H1 (cell line): ENCODE measurements around the gene PSMB11. TPM values are rescaled to one million over a fixed set of nuclear protein-coding genes. Genes with fewer than 3 reads are reported as not detected.
A peak's percentile ranks its signal among the peaks of the same experiment; 100 is the strongest.

Experiments used
- CTCF ChIA-PET: fragments of 300-600 bp; sonication (Branson Sonifier 250); formaldehyde crosslinking; loops from one replicate; lab custom pipeline; 2021; ENCODE audit not compliant: partially characterized antibody; lab: Charles Lee
- POLR2A ChIA-PET: fragments of 300-600 bp; sonication (Branson Sonifier 250); formaldehyde crosslinking; loops from one replicate; lab custom pipeline; 2021; ENCODE audit warnings: inconsistent platforms; ENCODE audit not compliant: partially characterized antibody; lab: Charles Lee
- DNase-seq, 2 experiments: peaks; one replicate each; pipeline versions ENCODE4 v3.0.0 to v3.0.0-alpha.2; 2010 to 2022; ENCODE audit warnings: low spot score in 2 of 2, low read depth in 1 of 2, mixed read lengths in 1 of 2
- FAIRE-seq: peaks from 2 replicates; lab custom pipeline; 2011; peaks lifted over from hg19 to GRCh38; lab: Jason Lieb, UNC
- H2AFZ ChIP-seq: 2 replicates; pipeline ENCODE4 v1.8.1; 2012; ENCODE audit warnings: low read length, inconsistent platforms
- H2AK5ac ChIP-seq: 2 replicates; pipeline ENCODE4 v1.6.1; 2013; ENCODE audit warnings: low read depth, low read length
- H2BK120ac ChIP-seq: replicated peaks from 2 replicates; pipeline ENCODE3; 2013; ENCODE audit warnings: low read depth, low read length, inconsistent platforms
- H2BK12ac ChIP-seq: 2 replicates; pipeline ENCODE4 v1.6.1; 2013; ENCODE audit warnings: low read depth, low read length
- H2BK15ac ChIP-seq: 2 replicates; pipeline ENCODE4 v1.6.1; 2013; ENCODE audit warnings: low read length
- H2BK20ac ChIP-seq: 2 replicates; pipeline ENCODE4 v1.6.1; 2013; ENCODE audit warnings: low read length
- H2BK5ac ChIP-seq: 2 replicates; pipeline ENCODE4 v1.6.1; 2013; ENCODE audit warnings: low read depth, low read length
- H3K14ac ChIP-seq: 2 replicates; pipeline ENCODE4 v1.6.1; 2013; ENCODE audit warnings: inconsistent platforms; ENCODE audit not compliant: insufficient read length
- H3K18ac ChIP-seq: 2 replicates; pipeline ENCODE4 v1.6.1; 2013; ENCODE audit warnings: low read length; ENCODE audit errors: extremely low read depth
- H3K23ac ChIP-seq: 2 replicates; pipeline ENCODE4 v1.6.1; 2013; ENCODE audit warnings: inconsistent platforms; ENCODE audit not compliant: insufficient read length
- H3K23me2 ChIP-seq: 2 replicates; pipeline ENCODE4 v1.6.1; 2013; ENCODE audit warnings: low read depth, low read length
- H3K27ac ChIP-seq: 2 replicates; pipeline ENCODE4 v1.6.1; 2011; ENCODE audit warnings: low read depth, low read length, inconsistent platforms
- H3K27me3 ChIP-seq, 4 experiments: replicated peaks in 1 of 4; 1 replicate in 1 of 4; 2 replicates in 3 of 4; pipeline versions ENCODE4 v1.6.1 to v1.8.1; 2011 to 2013; ENCODE audit warnings: low read length in 3 of 4, mild to moderate bottlenecking in 3 of 4, inconsistent platforms in 2 of 4, mixed read lengths in 2 of 4, moderate library complexity in 1 of 4; ENCODE audit not compliant: control insufficient read depth in 3 of 4, insufficient read depth in 3 of 4; ENCODE audit errors: extremely low read depth in 1 of 4
- H3K36me3 ChIP-seq, 4 experiments: 2 replicates each; pipeline versions ENCODE4 v1.6.1 to v1.8.1; 2011 to 2013; ENCODE audit warnings: mild to moderate bottlenecking in 4 of 4, low read length in 3 of 4, moderate library complexity in 2 of 4, control low read depth in 1 of 4, inconsistent platforms in 1 of 4; ENCODE audit not compliant: insufficient read depth in 4 of 4, control insufficient read depth in 2 of 4
- H3K4ac ChIP-seq: replicated peaks from 2 replicates; pipeline ENCODE3; 2013; ENCODE audit warnings: low read length, low read depth, mixed read lengths, inconsistent platforms; ENCODE audit not compliant: insufficient read length
- H3K4me1 ChIP-seq, 4 experiments: replicated peaks in 1 of 4; 1 replicate in 1 of 4; 2 replicates in 3 of 4; pipeline versions ENCODE4 v1.6.1 to v1.8.1; 2011 to 2013; ENCODE audit warnings: low read length in 3 of 4, inconsistent platforms in 2 of 4, mixed read lengths in 1 of 4; ENCODE audit not compliant: insufficient read depth in 4 of 4, control insufficient read depth in 3 of 4
- H3K4me2 ChIP-seq, 2 experiments: 2 replicates each; pipeline versions ENCODE4 v1.6.1 to v1.8.1; 2011 to 2013; ENCODE audit warnings: low read depth in 2 of 2, low read length in 2 of 2, control low read depth in 1 of 2, inconsistent platforms in 1 of 2, mild to moderate bottlenecking in 1 of 2; ENCODE audit not compliant: insufficient read depth in 1 of 2
- H3K4me3 ChIP-seq, 4 experiments: fragments of 200-600, 300-600 bp in 1 of 4; sonication (generic), shearing (Covaris generic), sonication (Bioruptor Twin) in 1 of 4; 2 replicates each; pipeline versions ENCODE4 v1.5.1 to v1.8.1; 2011 to 2016; ENCODE audit warnings: low read length in 4 of 4, low read depth in 3 of 4, control low read depth in 2 of 4, inconsistent platforms in 2 of 4, mild to moderate bottlenecking in 2 of 4, mixed read lengths in 1 of 4, moderate library complexity in 1 of 4; ENCODE audit not compliant: insufficient read depth in 2 of 4; ENCODE audit errors: extremely low read depth in 1 of 4
- H3K56ac ChIP-seq: replicated peaks from 2 replicates; pipeline ENCODE3; 2013; ENCODE audit warnings: low read depth, mild to moderate bottlenecking, mixed read lengths, low read length, inconsistent platforms; ENCODE audit not compliant: insufficient read length
- H3K79me1 ChIP-seq: 2 replicates; pipeline ENCODE4 v1.6.1; 2013; ENCODE audit warnings: low read depth, low read length, control low read depth
- H3K79me2 ChIP-seq, 2 experiments: 2 replicates each; pipeline versions ENCODE4 v1.6.1 to v1.8.1; 2012 to 2013; ENCODE audit warnings: low read length in 2 of 2, mild to moderate bottlenecking in 2 of 2, inconsistent platforms in 1 of 2; ENCODE audit not compliant: insufficient read depth in 2 of 2, control insufficient read depth in 1 of 2
- H3K9ac ChIP-seq, 4 experiments: replicated peaks in 1 of 4; 1 replicate in 1 of 4; 2 replicates in 3 of 4; pipeline versions ENCODE4 v1.6.1 to v1.8.1; 2011 to 2013; ENCODE audit warnings: low read depth in 3 of 4, low read length in 3 of 4, control low read depth in 2 of 4, mild to moderate bottlenecking in 2 of 4, moderate library complexity in 2 of 4, inconsistent platforms in 1 of 4; ENCODE audit errors: extremely low read depth in 1 of 4
- H3K9me3 ChIP-seq, 2 experiments: 2 replicates each; pipeline versions ENCODE4 v1.6.1 to v1.8.1; 2012 to 2013; ENCODE audit warnings: mild to moderate bottlenecking in 2 of 2, moderate library complexity in 2 of 2, control low read depth in 1 of 2, inconsistent platforms in 1 of 2, low read depth in 1 of 2, low read length in 1 of 2, mixed read lengths in 1 of 2; ENCODE audit not compliant: insufficient read depth in 2 of 2
- H4K20me1 ChIP-seq, 2 experiments: replicated peaks in 1 of 2; 2 replicates each; pipeline versions ENCODE3 to v1.8.1; 2011 to 2013; ENCODE audit warnings: inconsistent platforms in 2 of 2, low read length in 2 of 2, mild to moderate bottlenecking in 1 of 2; ENCODE audit not compliant: insufficient read depth in 2 of 2, control insufficient read depth in 1 of 2
- H4K5ac ChIP-seq: 2 replicates; pipeline ENCODE4 v1.6.1; 2013; ENCODE audit warnings: low read length, low read depth, mixed read lengths, inconsistent platforms; ENCODE audit not compliant: insufficient read length
- H4K8ac ChIP-seq: 2 replicates; pipeline ENCODE4 v1.8.0; 2013; ENCODE audit warnings: mild to moderate bottlenecking, moderate library complexity, low read length, inconsistent platforms; ENCODE audit not compliant: insufficient read depth; ENCODE audit errors: extremely low read depth
- H4K91ac ChIP-seq: replicated peaks from 2 replicates; pipeline ENCODE3; 2013; ENCODE audit warnings: low read length, mixed read lengths, inconsistent platforms; ENCODE audit not compliant: insufficient read length
- CTBP2 ChIP-seq: IDR thresholded peaks from 2 replicates; pipeline ENCODE4 v1.7.0; 2011; ENCODE audit warnings: borderline replicate concordance, mild to moderate bottlenecking, moderate library complexity, mixed read lengths, low read length; ENCODE audit not compliant: insufficient read depth, insufficient read length
- E2F6 ChIP-seq: IDR thresholded peaks from 2 replicates; pipeline ENCODE4 v1.6.1; 2012; ENCODE audit warnings: inconsistent platforms
- EZH2 ChIP-seq: fragments of 200-600 bp; sonication (generic); IDR thresholded peaks from 2 replicates; pipeline ENCODE4 v1.7.1; 2012; ENCODE audit warnings: low read depth, mild to moderate bottlenecking, moderate library complexity, low read length, inconsistent platforms; ENCODE audit not compliant: severe bottlenecking
- HDAC2 ChIP-seq, 2 experiments: fragments of 300-600 bp in 1 of 2; sonication (generic) in 1 of 2; IDR thresholded peaks; 2 replicates each; pipeline ENCODE4 v1.6.1; 2011 to 2012; ENCODE audit warnings: low read depth in 2 of 2, low read length in 2 of 2, mild to moderate bottlenecking in 2 of 2, moderate library complexity in 2 of 2, borderline replicate concordance in 1 of 2, inconsistent platforms in 1 of 2
- JUND ChIP-seq: IDR thresholded peaks from 2 replicates; pipeline ENCODE4 v1.6.1; 2011; ENCODE audit warnings: mild to moderate bottlenecking, improper control_type of control experiment, low read length
- MAX ChIP-seq: IDR thresholded peaks from 2 replicates; pipeline ENCODE4 v1.6.1; 2012; ENCODE audit warnings: inconsistent platforms
- POLR2A ChIP-seq, 2 experiments: IDR thresholded peaks; 1 replicate in 1 of 2; 2 replicates in 1 of 2; pipeline ENCODE4 v1.6.1; 2011; ENCODE audit warnings: low read depth in 2 of 2, low read length in 2 of 2, mild to moderate bottlenecking in 2 of 2; ENCODE audit errors: control extremely low read depth in 1 of 2
- SP1 ChIP-seq: IDR thresholded peaks from 2 replicates; pipeline ENCODE4 v1.6.1; 2011; ENCODE audit warnings: low read depth, low read length
- SRF ChIP-seq: IDR thresholded peaks from 2 replicates; pipeline ENCODE4 v1.6.1; 2011; ENCODE audit warnings: mild to moderate bottlenecking, low read depth, low read length, moderate library complexity
- TAF7 ChIP-seq: optimal IDR thresholded peaks from 2 replicates; pipeline ENCODE3; 2011; ENCODE audit warnings: low read depth, mild to moderate bottlenecking, inconsistent platforms, low read length, moderate library complexity, borderline replicate concordance
- WGBS, 2 experiments: shearing (Covaris generic) in 1 of 2; methylation state at CpG; one replicate each; pipeline versions ENCODE4 v1.1.6 to v1.1.7; 2013 to 2015; ENCODE audit warnings: low lambda C conversion rate in 2 of 2, mixed read lengths in 2 of 2, inconsistent platforms in 1 of 2, low coverage in 1 of 2, missing lambda C conversion rate in 1 of 2; ENCODE audit not compliant: insufficient replicate concordance in 2 of 2, insufficient coverage in 1 of 2, insufficient read length in 1 of 2; ENCODE audit errors: extremely low coverage in 1 of 2, missing lambda C conversion rate in 1 of 2; 5-methylcytosine and 5-hydroxymethylcytosine counted together
- polyA plus RNA-seq, 7 experiments: library from polyadenylated mRNA; depleted of rRNA in 3 of 7; stranded (reverse) in 5 of 7; unstranded in 2 of 7; fragments of >200 nt in 5 of 7; fragments of 200-250 nt in 2 of 7; gene quantifications; 1 replicate in 5 of 7; 2 replicates in 1 of 7; 4 replicates in 1 of 7; pipeline versions ENCODE4 v1.2.1 to v1.2.3, GENCODE V29; 2011 to 2013; ENCODE audit warnings: missing spikeins in 2 of 7, mixed read lengths in 2 of 7
- total RNA-seq: library from RNA; stranded (reverse); fragmentation: NEBNext Ultra II Directional; extraction: Animal tissue kit (Norgen Biotek cat#: 25700); gene quantifications from 2 replicates; pipeline ENCODE4 v1.2.1, GENCODE V29; 2021

The PSMB11 gene
- total and polyA plus RNA-seq, 2 of the 8 experiments (the other 6 are each of a cell fraction or from before 2014, with no cell fraction given), result not detected

GRCh38 chr14:22997676-22998323 is 44.2 kb upstream of the PSMB11 start:
- no peak for TF ChIP-seq MAX
- TF ChIP-seq SRF, result no peak
- TF ChIP-seq SP1, result no peak
- no peak for TF ChIP-seq EZH2
- no peak for TF ChIP-seq JUND
- no peak for TF ChIP-seq CTBP2
- TF ChIP-seq TAF7, result no peak
- TF ChIP-seq HDAC2 (IDR thresholded peaks at IDR 0.05; ENCODE audit: borderline replicate concordance in 1 of 2, low read depth in 2 of 2, low read length in 2 of 2), result no peak
- no peak for TF ChIP-seq POLR2A (IDR thresholded peaks at IDR 0.05; ENCODE audit: control extremely low read depth in 1 of 2, low read depth in 2 of 2, low read length in 2 of 2)
- no peak for TF ChIP-seq E2F6
- Histone ChIP-seq H3K27me3 (no peaks in the 10 kb centered on the region), H4K5ac (no peak overlapping the region), H3K27ac (no peak overlapping the region), H3K4me2 (no peak overlapping the region), H3K18ac (no peak overlapping the region), H2BK20ac (no peak overlapping the region), H4K8ac (peak overlapping the region; percentile 65; the same call in 1 of the 2 replicates), H3K4ac (no peak overlapping the region), H3K4me3 (no peak overlapping the region), H3K14ac (no peak overlapping the region), H2BK15ac (no peak overlapping the region), H3K23me2 (no peaks in the 10 kb centered on the region; the same call in 1 of the 2 replicates), H3K79me1 (no peaks in the 10 kb centered on the region; the same call in 1 of the 2 replicates), H3K36me3 (no peaks in the 10 kb centered on the region), H2BK5ac (no peak overlapping the region), H4K91ac (no peak overlapping the region), H3K9me3 (no peaks in the 10 kb centered on the region), H3K56ac (no peak overlapping the region), H3K4me1 (peaks cover 0 to 5% (median 2%) of the 10 kb centered on the region in 4 experiments; a peak in 2 of 7 replicates), H3K9ac (no peak overlapping the region; a peak in 1 of 7 replicates), H2AK5ac (no peak overlapping the region), H4K20me1 (no peaks in the 10 kb centered on the region), H2AFZ (no peak overlapping the region), H2BK12ac (no peak overlapping the region), H3K23ac (no peak overlapping the region), H2BK120ac (no peak overlapping the region), H3K79me2 (no peaks in the 10 kb centered on the region)
- CTCF ChIA-PET, result interaction anchor here (0.8 to 23.0 kb wide), 10 partner anchors 10 to 80 kb away, joined by 3 to 785 read pairs (median 23); partner anchors contain the start of genes AJUBA, CDH24 and PSMB11
- POLR2A ChIA-PET, result interaction anchor here (0.9 to 12.2 kb wide), 4 partner anchors 10 to 78 kb away, joined by 3 to 133 read pairs (median 36); partner anchors contain the start of genes AJUBA and RBM23
- 87 to 100% methylated on average over 1 to 9 of the region's 9 CpGs for WGBS, 2 experiments
- DNase-seq (no peak), FAIRE-seq (no peak)
